HG03378 (cell line): ENCODE measurements around the gene CIDEA.

ENCODE experiments used
- ATAC-seq: cut with Tn5 transposase; IDR thresholded peaks from one replicate; pipeline ENCODE4 v1.9.1; 2021; ENCODE audit warnings: mild to moderate bottlenecking, moderate library complexity; ENCODE audit not compliant: unreplicated experiment

The CIDEA gene

GRCh38 chr18:12296457-12296856 is 42.3 kb downstream of the CIDEA start:
- no peak for ATAC-seq

DNA sequence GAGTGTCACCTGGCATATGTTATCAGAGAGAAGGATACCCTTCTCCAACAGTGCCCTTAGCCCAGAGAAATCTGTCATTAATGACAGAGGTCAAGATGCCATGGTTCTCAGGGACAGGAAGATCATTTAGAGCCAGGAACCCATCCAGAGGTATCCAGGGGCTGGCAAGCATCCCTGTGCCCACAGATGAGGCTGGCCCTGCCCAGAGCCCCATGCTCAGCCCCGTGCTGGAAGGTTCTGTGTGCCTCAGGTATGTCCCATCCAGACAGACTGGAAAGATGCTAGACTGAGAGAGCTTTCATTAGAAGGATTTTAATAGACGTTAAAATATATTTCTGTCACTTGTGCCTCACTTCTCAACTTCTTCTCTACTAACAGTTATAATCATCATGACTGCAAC is 45.7 kb downstream of the CIDEA start:
- no peak for ATAC-seq

DNA sequence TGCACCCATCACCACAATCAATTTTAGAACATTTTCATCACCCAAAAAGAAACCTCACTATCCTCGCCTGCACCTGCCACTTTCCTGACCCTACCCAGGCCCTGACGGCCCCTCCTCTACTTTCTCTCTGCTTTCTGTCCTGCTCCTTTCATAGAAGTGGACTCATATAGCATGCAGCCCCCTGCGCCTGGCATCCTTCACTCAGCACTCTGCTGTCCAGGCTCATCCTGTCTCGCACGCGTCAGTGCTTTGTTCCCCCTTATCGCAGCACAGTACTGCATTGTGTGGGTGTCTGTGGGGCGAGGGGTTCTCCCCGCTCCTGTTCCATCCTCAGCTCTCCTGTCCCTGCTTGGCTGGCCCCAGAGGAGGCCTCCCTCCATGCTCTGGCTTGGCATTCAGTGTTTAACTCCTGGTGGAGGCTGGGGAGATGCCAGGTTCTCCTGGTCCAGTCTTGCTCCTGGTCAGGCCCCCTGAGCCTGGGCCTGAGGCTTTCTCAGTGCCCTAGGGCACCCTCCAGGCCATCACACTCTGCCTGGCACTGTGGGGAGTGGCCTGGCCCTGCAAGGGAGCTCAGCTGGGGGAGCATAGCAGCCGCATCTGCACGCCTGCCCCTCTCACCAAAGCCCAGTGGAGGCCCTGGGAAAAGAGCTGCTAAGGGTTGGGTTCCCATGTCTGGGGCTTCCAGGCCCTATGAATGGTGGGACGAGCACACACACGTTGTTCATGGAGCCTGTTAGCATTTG is 47.3 kb downstream of the CIDEA start:
- ATAC-seq = no peak

DNA sequence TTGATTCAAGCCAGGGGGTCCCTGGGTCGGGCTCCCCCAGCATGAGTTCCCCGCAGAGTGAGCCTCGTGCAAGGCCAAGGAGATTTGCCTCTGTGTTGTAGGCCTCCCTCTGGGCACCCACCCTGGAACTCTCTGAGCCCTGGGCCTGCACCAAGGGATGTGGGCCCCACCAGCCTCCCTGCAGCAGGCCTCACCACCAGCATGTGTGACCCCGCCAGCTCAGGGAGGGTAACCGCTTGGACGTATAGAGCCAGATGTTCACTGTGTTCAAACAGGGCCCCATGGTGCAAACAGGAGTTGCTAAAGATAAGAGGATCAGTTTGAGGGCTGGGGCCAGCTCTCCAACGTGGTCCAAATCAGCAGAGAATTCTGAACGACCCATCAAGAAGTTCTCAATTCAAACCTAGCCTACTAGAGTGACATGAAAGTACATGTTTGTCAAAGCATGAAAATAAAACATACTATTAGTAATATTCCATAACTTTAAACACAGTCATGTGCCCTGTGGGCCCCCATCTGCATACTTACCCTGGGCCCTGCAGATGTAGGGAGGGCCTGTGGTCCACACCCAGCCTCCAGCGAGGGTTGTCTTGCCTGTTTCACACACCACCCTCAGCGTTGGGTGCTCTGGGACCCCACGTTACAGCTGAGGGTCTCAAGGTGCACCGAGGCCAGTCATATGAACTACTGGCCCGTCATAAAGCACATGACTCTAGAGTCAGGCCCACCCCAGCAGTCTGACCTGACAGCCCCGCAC is 48.4 kb downstream of the CIDEA start:
- no peak for ATAC-seq

- no peak for ATAC-seq
Observed at GRCh38 chr18:12304351-12305210, 50.4 kb downstream of the CIDEA start.

GRCh38 chr18:12305211-12305610 is 51.0 kb downstream of the CIDEA start:
- no peak for ATAC-seq

DNA sequence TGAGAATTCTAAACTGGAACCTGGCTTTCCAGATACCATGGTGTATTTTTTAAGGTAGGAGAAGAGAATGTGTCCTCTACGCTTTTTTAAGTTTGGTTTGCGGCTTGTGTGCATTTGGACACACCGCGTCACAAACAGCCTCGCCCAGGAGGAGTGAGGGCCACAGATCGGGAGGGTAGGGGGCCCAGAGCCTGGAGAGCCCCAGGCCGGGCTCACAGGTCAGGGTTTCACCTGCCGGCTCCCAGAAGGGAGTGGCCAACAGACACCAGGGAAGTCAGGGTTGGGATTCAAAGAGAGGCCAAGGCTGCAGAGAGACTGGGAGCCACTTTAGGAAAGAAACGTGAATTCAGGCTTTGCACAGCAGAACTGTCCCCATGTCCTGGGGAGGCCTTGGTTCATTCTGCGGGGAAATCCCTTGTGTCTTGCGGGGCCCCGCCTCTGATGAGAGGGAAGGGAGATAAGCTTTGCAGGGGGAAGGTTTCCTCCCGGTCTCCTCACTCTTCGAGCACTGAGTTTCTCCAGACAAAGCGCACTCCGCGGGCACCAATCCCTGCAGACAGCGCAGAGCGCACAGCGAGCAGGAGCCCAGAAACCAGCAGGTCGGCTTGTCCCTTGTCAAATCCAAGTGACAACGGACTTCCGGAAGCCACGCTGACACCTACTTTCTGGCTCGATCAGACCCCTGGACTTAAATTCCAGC is 51.9 kb downstream of the CIDEA start:
- no peak for ATAC-seq

GRCh38 chr18:12306752-12307700 is 52.9 kb downstream of the CIDEA start:
- ATAC-seq = peak; percentile 2

GRCh38 chr18:12307701-12308385 is 53.7 kb downstream of the CIDEA start, which contains the start of gene TUBB6:
TSS of gene TUBB6 (plus strand) at chr18:12308241. CDS start at chr18:12308293, 52 bp downstream.
- peak; percentile 39 for ATAC-seq

- peak; percentile 66 for ATAC-seq
Observed at GRCh38 chr18:12308386-12309100, 54.4 kb downstream of the CIDEA start.

GRCh38 chr18:12309683-12310198 is 55.6 kb downstream of the CIDEA start:
- ATAC-seq = no peak

GRCh38 chr18:12310762-12311161 is 56.6 kb downstream of the CIDEA start:
- ATAC-seq = no peak

GRCh38 chr18:12312976-12313375 is 58.8 kb downstream of the CIDEA start:
- no peak for ATAC-seq

GRCh38 chr18:12313530-12314245 is 59.5 kb downstream of the CIDEA start:
- no peak for ATAC-seq

GRCh38 chr18:12314591-12315305 is 60.6 kb downstream of the CIDEA start:
- ATAC-seq = no peak

- ATAC-seq = no peak
Observed at GRCh38 chr18:12315490-12315889, 61.3 kb downstream of the CIDEA start.

DNA sequence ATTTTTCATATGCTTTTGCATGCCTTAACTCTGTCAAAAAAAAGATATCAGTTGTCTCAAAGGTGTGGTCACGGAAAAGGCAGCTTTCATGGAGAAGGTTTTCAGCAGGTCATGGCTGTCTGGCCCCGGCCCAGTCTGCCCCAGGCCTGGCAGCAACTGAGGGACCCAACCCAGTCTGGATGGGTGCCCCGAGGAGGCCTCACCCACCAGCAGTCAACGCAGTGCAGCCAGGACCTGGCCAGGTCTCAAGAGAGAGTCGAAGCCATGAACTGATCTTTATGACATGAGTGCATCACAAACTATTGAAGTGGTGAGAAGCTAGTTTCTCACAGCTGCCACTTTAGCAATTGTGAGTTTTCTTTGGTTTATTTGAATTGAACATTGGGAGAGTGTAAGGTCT is 61.8 kb downstream of the CIDEA start:
- ATAC-seq = no peak
